GM12891 (cell line): Measurements from ENCODE around the gene MUC16.

Experiments
- DNase-seq: peaks from one replicate; pipeline ENCODE4 v3.0.0; 2011; ENCODE audit warnings: low spot score; ENCODE audit not compliant: insufficient read length
- FAIRE-seq: peaks from 2 replicates; lab custom pipeline; 2011; peaks lifted over from hg19 to GRCh38; lab: Jason Lieb, UNC
- PAX5 ChIP-seq: IDR thresholded peaks from 2 replicates; pipeline ENCODE4 v1.6.1; 2011; ENCODE audit warnings: low read length, moderate library complexity, mild to moderate bottlenecking; ENCODE audit not compliant: insufficient read depth, severe bottlenecking
- POLR2A ChIP-seq: IDR thresholded peaks from 2 replicates; pipeline ENCODE4 v1.6.1; 2011; ENCODE audit warnings: low read depth, low read length, control low read depth
- POLR2AphosphoS5 ChIP-seq: IDR thresholded peaks from 2 replicates; pipeline ENCODE4 v1.6.1; 2011; ENCODE audit warnings: low read depth, low read length, control low read depth
- POU2F2 ChIP-seq: IDR thresholded peaks from 2 replicates; pipeline ENCODE4 v1.6.1; 2011; ENCODE audit warnings: low read depth, mild to moderate bottlenecking, control low read depth, low read length, moderate library complexity
- SPI1 ChIP-seq: IDR thresholded peaks from 2 replicates; pipeline ENCODE4 v1.6.1; 2011; ENCODE audit warnings: low read depth, low read length, control low read depth
- TAF1 ChIP-seq: IDR thresholded peaks from 2 replicates; pipeline ENCODE4 v1.6.1; 2011; ENCODE audit warnings: low read depth, low read length, control low read depth

The MUC16 gene

DNA sequence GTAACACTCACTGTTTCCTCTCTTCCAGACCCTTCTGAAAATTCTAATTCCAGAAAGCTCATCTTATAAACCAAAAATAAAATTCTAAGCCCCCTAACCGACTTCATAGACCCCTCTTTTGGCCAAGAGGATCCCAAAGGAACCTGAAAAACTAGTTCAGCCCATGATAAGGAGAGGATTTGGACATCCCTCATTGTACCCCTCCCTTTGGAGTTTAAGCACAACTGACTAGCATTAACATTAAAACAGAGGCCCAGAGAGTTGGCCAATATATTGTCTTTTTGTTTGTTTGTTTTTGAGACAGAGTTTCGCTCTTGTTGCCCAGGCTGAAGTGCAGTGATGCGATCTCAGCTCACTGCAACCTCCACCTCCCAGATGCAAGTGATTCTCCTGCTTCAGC, 34.2 kb upstream of the MUC16 start:
- FAIRE-seq = no peak
- TF ChIP-seq PAX5 (no peak), SPI1 (no peak), TAF1 (no peak), POLR2A (no peak), POLR2AphosphoS5 (no peak), POU2F2 (no peak)
- DNase-seq = no peak

GRCh38 chr19:9043524-9043923, 33.3 kb upstream of the MUC16 start:
- DNase-seq = no peak
- no peak for TF ChIP-seq POLR2AphosphoS5
- no peak for TF ChIP-seq POLR2A
- TF ChIP-seq SPI1 = no peak
- no peak for TF ChIP-seq PAX5
- no peak for TF ChIP-seq TAF1
- no peak for TF ChIP-seq POU2F2

GRCh38 chr19:9041023-9041422, 30.8 kb upstream of the MUC16 start:
- no peak for DNase-seq
- no peak for TF ChIP-seq POLR2AphosphoS5
- no peak for TF ChIP-seq PAX5
- TF ChIP-seq SPI1 = no peak
- no peak for TF ChIP-seq POU2F2
- no peak for TF ChIP-seq TAF1
- TF ChIP-seq POLR2A = no peak
- no peak for FAIRE-seq

More at GRCh38 chr19:9043524-9043923, 33.3 kb upstream of the MUC16 start:
- no peak for FAIRE-seq

GRCh38 chr19:9040131-9040530, 29.9 kb upstream of the MUC16 start:
- TF ChIP-seq POLR2AphosphoS5 (no peak), POLR2A (no peak), SPI1 (no peak)
- no peak for FAIRE-seq

GRCh38 chr19:9039728-9040127, 29.5 kb upstream of the MUC16 start:
- DNase-seq (no peak), FAIRE-seq (no peak)
- TF ChIP-seq POU2F2 = no peak

More at GRCh38 chr19:9040131-9040530, 29.9 kb upstream of the MUC16 start:
- no peak for DNase-seq

- no peak for FAIRE-seq
- TF ChIP-seq POU2F2 = no peak
- TF ChIP-seq POLR2A = no peak
Observed at GRCh38 chr19:9037400-9038062, 27.3 kb upstream of the MUC16 start.

GRCh38 chr19:9032136-9032631, 22.0 kb upstream of the MUC16 start:
- DNase-seq (no peak), FAIRE-seq (no peak)
- TF ChIP-seq POU2F2 = no peak
- no peak for TF ChIP-seq SPI1
- no peak for TF ChIP-seq TAF1
- no peak for TF ChIP-seq POLR2AphosphoS5
- no peak for TF ChIP-seq POLR2A
- TF ChIP-seq PAX5 = no peak

More at GRCh38 chr19:9037400-9038062, 27.3 kb upstream of the MUC16 start:
- no peak for DNase-seq

DNA sequence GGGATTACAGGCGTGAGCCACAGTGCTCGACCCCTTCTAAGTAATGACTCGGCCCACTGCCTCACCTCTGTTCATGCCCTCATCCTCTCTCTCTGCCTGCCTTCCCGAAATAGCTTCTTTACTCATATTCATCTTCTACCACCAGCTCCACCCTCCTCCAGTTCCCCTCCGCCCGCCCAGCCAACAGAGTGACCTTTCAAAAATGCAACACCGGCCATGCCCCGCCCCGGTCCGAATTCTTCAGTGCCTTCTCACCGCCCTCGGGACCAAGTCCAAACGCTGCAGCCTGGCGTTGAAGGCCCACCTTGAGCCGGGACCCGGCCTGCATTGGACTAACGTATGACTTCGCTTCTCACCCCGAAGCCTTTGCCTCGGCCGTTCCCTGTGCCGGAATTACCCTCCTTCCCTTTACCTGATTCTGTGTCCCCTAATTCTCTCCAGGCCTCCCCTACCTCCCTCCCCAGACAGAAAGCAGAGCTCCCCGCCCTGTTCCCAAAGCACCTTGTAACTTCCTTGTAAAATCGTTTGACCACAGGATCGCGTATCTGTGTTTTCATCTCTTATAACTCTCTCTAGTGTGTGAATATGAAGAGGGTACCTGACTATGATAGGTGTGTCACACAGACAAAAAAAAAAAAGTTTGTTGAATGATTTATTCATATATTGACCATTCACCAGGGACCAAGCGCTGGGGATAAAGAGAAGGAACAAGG, 8.1 kb upstream of the MUC16 start:
- TF ChIP-seq PAX5 (no peak), POLR2AphosphoS5 (no peak), SPI1 (no peak), TAF1 (no peak), POLR2A (no peak), POU2F2 (no peak)
- FAIRE-seq (no peak), DNase-seq (no peak)

- no peak for TF ChIP-seq POLR2A
- no peak for TF ChIP-seq TAF1
- TF ChIP-seq POLR2AphosphoS5 = no peak
- TF ChIP-seq SPI1 = no peak
- TF ChIP-seq POU2F2 = no peak
- TF ChIP-seq PAX5 = no peak
- FAIRE-seq (no peak), DNase-seq (no peak)
Observed at GRCh38 chr19:9014803-9015202, 4.6 kb upstream of the MUC16 start.

GRCh38 chr19:9013988-9014387, 3.8 kb upstream of the MUC16 start:
- no peak for DNase-seq
- no peak for TF ChIP-seq TAF1
- FAIRE-seq = no peak

DNA sequence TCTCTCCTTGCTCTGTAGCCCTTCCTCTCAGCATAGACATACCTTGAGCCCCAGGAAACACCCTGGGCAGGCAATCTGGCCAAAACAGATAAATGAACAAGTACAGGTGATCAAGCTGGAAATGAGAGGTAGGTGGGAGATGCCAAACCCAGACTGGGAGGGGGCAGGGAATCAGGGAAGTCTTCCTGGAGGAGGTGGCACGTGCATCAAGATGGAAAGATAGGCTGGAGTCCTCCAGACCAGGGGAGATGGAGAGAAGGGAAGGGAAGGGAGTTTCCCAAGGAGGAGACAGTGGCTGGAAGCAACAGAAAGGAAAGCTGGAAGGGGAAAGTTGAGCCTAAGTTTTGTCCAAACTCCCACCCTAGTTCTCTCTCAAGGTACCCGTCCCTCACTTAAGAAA, 1.7 kb upstream of the MUC16 start:
- DNase-seq = no peak
- no peak for TF ChIP-seq POLR2A
- TF ChIP-seq SPI1 = no peak
- TF ChIP-seq PAX5 = no peak
- TF ChIP-seq POLR2AphosphoS5 = no peak
- no peak for TF ChIP-seq POU2F2
- TF ChIP-seq TAF1 = no peak
- FAIRE-seq = no peak
